Skeletal muscle satellite cell (primary cell): ENCODE results near the gene KDM4B.

Experiments used
- H3K27me3 ChIP-seq: 2 replicates; pipeline ENCODE4 v1.7.0; 2013; ENCODE audit warnings: low read length; ENCODE audit not compliant: control insufficient read depth, insufficient read depth
- H3K36me3 ChIP-seq: 2 replicates; pipeline ENCODE4 v1.7.0; 2013; ENCODE audit warnings: mild to moderate bottlenecking, control low read depth, low read length; ENCODE audit not compliant: insufficient read depth
- H3K4me1 ChIP-seq: 2 replicates; pipeline ENCODE4 v1.7.0; 2013; ENCODE audit warnings: low read length; ENCODE audit not compliant: control insufficient read depth, insufficient read depth
- H3K4me2 ChIP-seq: 2 replicates; pipeline ENCODE4 v1.7.0; 2013; ENCODE audit warnings: mild to moderate bottlenecking, low read length
- H3K4me3 ChIP-seq: 2 replicates; pipeline ENCODE4 v1.7.0; 2013; ENCODE audit warnings: low read length
- H3K9ac ChIP-seq: 2 replicates; pipeline ENCODE4 v1.7.0; 2013; ENCODE audit warnings: mild to moderate bottlenecking, low read depth, low read length, moderate library complexity
- H3K9me3 ChIP-seq: replicated peaks from 2 replicates; pipeline ENCODE4 v1.7.0; 2013; ENCODE audit warnings: mild to moderate bottlenecking, control low read depth, low read length

KDM4B gene

GRCh38 chr19:5108866-5109265, 140.0 kb downstream of the KDM4B start:
- Histone ChIP-seq H3K9ac (no peak overlapping the region), H3K4me1 (no peaks in the 10 kb centered on the region), H3K9me3 (no peaks in the 10 kb centered on the region), H3K36me3 (peaks cover 36% of the 10 kb centered on the region), H3K4me2 (no peak overlapping the region), H3K27me3 (no peaks in the 10 kb centered on the region), H3K4me3 (no peak overlapping the region)

GRCh38 chr19:5109560-5109959, 140.6 kb downstream of the KDM4B start:
- Histone ChIP-seq H3K9ac (no peak overlapping the region), H3K4me1 (no peaks in the 10 kb centered on the region), H3K4me3 (no peak overlapping the region), H3K27me3 (no peaks in the 10 kb centered on the region), H3K4me2 (no peak overlapping the region), H3K36me3 (peaks cover 40% of the 10 kb centered on the region), H3K9me3 (no peaks in the 10 kb centered on the region)

DNA sequence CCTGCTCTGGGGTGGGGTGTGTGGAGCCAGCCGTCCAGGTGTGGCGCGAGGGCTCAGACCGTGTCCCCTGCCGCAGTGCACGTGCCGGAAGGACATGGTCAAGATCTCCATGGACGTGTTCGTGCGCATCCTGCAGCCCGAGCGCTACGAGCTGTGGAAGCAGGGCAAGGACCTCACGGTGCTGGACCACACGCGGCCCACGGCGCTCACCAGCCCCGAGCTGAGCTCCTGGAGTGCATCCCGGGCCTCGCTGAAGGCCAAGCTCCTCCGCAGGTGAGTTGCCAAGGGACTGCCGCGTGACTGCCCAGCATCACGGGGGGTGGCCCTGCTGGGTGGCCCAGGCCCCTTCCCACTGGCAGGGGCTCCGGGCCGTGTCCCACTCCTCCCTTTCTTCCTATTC, 141.6 kb downstream of the KDM4B start:
- Histone ChIP-seq H3K9me3 (no peaks in the 10 kb centered on the region), H3K9ac (no peak overlapping the region), H3K27me3 (no peaks in the 10 kb centered on the region), H3K4me2 (no peak overlapping the region), H3K36me3 (peaks cover 31% of the 10 kb centered on the region), H3K4me3 (no peak overlapping the region), H3K4me1 (no peaks in the 10 kb centered on the region)

GRCh38 chr19:5111051-5111450, 142.1 kb downstream of the KDM4B start:
- peaks cover 30% of the 10 kb centered on the region for H3K36me3 ChIP-seq
- no peaks in the 10 kb centered on the region for H3K27me3 ChIP-seq
- no peaks in the 10 kb centered on the region for H3K4me1 ChIP-seq
- H3K4me2 ChIP-seq, result no peak overlapping the region
- H3K9ac ChIP-seq, result no peak overlapping the region
- H3K4me3 ChIP-seq, result no peak overlapping the region
- no peaks in the 10 kb centered on the region for H3K9me3 ChIP-seq

GRCh38 chr19:5112175-5112574, 143.3 kb downstream of the KDM4B start:
- Histone ChIP-seq H3K4me2 (no peak overlapping the region), H3K9ac (no peak overlapping the region), H3K9me3 (no peaks in the 10 kb centered on the region), H3K27me3 (no peaks in the 10 kb centered on the region), H3K4me3 (no peak overlapping the region), H3K4me1 (no peaks in the 10 kb centered on the region), H3K36me3 (peaks cover 27% of the 10 kb centered on the region)

DNA sequence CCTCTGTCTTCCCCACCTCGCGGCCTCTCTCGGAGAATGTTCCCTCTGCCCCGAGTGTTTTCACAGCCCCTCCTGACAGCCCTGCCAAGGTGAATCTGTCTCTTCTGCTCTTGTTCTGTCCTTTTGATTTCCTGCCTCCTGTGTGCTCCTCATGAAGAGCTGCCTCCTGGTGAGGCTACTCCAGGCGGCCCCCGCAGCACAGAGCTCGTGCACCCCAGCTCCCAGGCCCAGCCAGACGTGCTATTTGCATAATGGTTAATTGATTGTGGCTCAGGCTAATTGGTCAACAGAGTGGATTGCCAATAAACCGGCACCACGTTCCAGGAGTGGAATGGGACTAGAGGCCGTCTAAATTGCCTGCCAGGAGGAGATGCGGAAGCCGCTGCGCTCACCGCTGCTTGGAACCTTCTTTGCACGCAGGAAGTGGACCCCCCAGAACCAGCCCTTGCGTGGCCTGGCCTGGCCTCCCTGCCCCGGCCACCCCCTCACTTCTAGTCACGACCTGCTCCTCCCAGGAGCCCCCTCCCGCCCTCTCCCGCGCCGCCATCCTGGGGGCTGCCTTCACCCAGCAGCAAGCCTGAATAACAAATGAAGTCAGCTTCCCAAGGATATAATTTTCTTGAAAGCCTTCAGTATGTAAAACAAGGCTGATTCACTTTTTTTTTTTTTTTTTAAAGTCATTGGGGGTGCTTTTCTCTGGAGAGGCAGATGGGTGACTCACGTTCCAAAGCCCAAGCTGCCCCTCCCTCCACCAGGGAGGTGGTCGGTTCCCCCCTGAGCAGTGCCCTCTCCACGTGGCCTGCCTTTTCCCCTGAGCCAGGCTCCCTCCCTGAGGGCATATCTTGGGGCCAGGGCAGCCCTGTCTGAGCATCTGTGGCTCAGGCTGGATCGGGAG, 144.0 kb downstream of the KDM4B start:
- no peak overlapping the region for H3K4me3 ChIP-seq
- no peaks in the 10 kb centered on the region for H3K9me3 ChIP-seq
- no peaks in the 10 kb centered on the region for H3K4me1 ChIP-seq
- peaks cover 27% of the 10 kb centered on the region for H3K36me3 ChIP-seq
- H3K9ac ChIP-seq, result no peak overlapping the region
- no peak overlapping the region for H3K4me2 ChIP-seq
- H3K27me3 ChIP-seq, result no peaks in the 10 kb centered on the region

GRCh38 chr19:5113633-5114586, 145.0 kb downstream of the KDM4B start:
- Histone ChIP-seq H3K4me2 (no peak overlapping the region), H3K4me1 (no peaks in the 10 kb centered on the region), H3K9ac (no peak overlapping the region), H3K27me3 (no peaks in the 10 kb centered on the region), H3K9me3 (no peaks in the 10 kb centered on the region), H3K36me3 (peaks cover 27% of the 10 kb centered on the region), H3K4me3 (no peak overlapping the region)

DNA sequence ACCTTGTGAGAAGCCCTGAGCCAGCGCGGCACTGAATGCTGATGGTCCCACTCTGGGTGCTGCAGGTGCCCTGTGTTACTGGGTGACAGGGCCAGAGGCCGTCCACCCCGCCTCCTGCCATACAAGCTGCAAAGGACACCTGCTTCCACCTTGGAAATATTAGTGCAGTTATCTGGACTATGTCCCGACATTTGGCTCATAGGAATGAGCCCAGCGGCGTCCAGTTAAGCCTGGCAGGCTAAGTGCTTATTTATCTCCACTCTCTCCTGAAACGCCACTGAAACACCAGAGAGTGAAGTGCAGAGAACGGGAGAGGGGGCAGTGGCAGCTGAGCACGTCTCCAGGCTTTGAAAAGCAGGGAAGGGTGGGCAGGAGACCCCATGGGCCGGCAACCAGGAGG, 145.8 kb downstream of the KDM4B start:
- H3K9me3 ChIP-seq, result no peaks in the 10 kb centered on the region
- H3K4me3 ChIP-seq, result no peak overlapping the region
- H3K9ac ChIP-seq, result no peak overlapping the region
- no peaks in the 10 kb centered on the region for H3K27me3 ChIP-seq
- no peaks in the 10 kb centered on the region for H3K4me1 ChIP-seq
- no peak overlapping the region for H3K4me2 ChIP-seq
- peaks cover 27% of the 10 kb centered on the region for H3K36me3 ChIP-seq

- Histone ChIP-seq H3K27me3 (no peaks in the 10 kb centered on the region), H3K36me3 (peaks cover 31% of the 10 kb centered on the region), H3K9ac (no peak overlapping the region), H3K4me3 (no peak overlapping the region), H3K4me2 (no peak overlapping the region), H3K4me1 (no peaks in the 10 kb centered on the region), H3K9me3 (no peaks in the 10 kb centered on the region)
Observed at GRCh38 chr19:5115351-5115750, 146.4 kb downstream of the KDM4B start.

- no peak overlapping the region for H3K9ac ChIP-seq
- H3K4me3 ChIP-seq, result no peak overlapping the region
- H3K4me1 ChIP-seq, result no peaks in the 10 kb centered on the region
- H3K36me3 ChIP-seq, result peaks cover 29% of the 10 kb centered on the region
- H3K9me3 ChIP-seq, result no peaks in the 10 kb centered on the region
- no peak overlapping the region for H3K4me2 ChIP-seq
- H3K27me3 ChIP-seq, result no peaks in the 10 kb centered on the region
Observed at GRCh38 chr19:5115771-5116202, 146.9 kb downstream of the KDM4B start.

DNA sequence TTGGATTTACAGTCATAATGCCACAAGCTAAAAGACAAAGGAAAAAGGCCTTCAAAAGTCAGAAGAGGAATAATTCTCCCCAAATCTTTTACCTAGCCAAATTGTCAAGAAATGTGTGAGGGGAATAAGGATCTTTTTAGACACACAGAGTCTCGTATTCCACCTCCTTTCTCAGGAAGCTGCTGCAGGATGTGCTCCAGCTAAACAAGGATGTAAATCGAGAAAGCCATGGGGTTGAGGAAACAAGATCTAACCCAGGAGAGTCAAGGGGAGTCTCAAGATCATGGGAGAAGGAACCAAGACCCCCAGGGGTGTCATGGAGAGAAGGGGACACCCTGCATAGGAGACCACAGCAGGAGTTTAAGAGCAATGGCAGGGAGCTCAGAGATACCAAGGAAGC, 147.4 kb downstream of the KDM4B start:
- Histone ChIP-seq H3K9ac (no peak overlapping the region), H3K4me2 (no peak overlapping the region), H3K4me1 (no peaks in the 10 kb centered on the region), H3K9me3 (no peaks in the 10 kb centered on the region), H3K4me3 (no peak overlapping the region), H3K36me3 (peaks cover 24% of the 10 kb centered on the region), H3K27me3 (no peaks in the 10 kb centered on the region)
